CD14-positive monocyte (primary cell): ENCODE data around the gene RANBP17. TPM values are rescaled to one million over a fixed set of nuclear protein-coding genes. Genes with fewer than 3 reads are reported as not detected.

Experiments used
- DNase-seq, 3 donors: peaks; one replicate each; pipeline ENCODE4 v3.0.0-alpha.2; 2011 to 2022
- H2AFZ ChIP-seq: 2 replicates; pipeline ENCODE4 v1.6.0; 2012; ENCODE audit warnings: mild to moderate bottlenecking, low read depth, low read length, inconsistent platforms; ENCODE audit not compliant: insufficient read depth, poor library complexity, severe bottlenecking
- H3K27ac ChIP-seq, 2 donors: 1 replicate in 1 of 2; 2 replicates in 1 of 2; pipeline ENCODE4 v1.5.1; 2012 to 2013; ENCODE audit warnings: low read length in 2 of 2, control low read depth in 1 of 2, inconsistent platforms in 1 of 2, low read depth in 1 of 2, mild to moderate bottlenecking in 1 of 2
- H3K27me3 ChIP-seq, 2 donors: one replicate each; pipeline versions ENCODE4 v1.6.0 to v1.6.1; 2011 to 2013; ENCODE audit warnings: low read length in 2 of 2; ENCODE audit not compliant: control insufficient read depth in 2 of 2, insufficient read depth in 2 of 2
- H3K36me3 ChIP-seq, 2 donors: replicated peaks in 1 of 2; 1 replicate in 1 of 2; 2 replicates in 1 of 2; pipeline versions ENCODE4 v1.5.1 to v1.6.1; 2012 to 2013; ENCODE audit warnings: low read length in 2 of 2, control low read depth in 1 of 2, inconsistent platforms in 1 of 2, mild to moderate bottlenecking in 1 of 2; ENCODE audit not compliant: insufficient read depth in 2 of 2, control insufficient read depth in 1 of 2
- H3K4me1 ChIP-seq, 2 donors: 1 replicate in 1 of 2; 2 replicates in 1 of 2; pipeline versions ENCODE4 v1.5.1 to v1.6.1; 2012 to 2013; ENCODE audit warnings: low read length in 2 of 2, control low read depth in 1 of 2, inconsistent platforms in 1 of 2, mild to moderate bottlenecking in 1 of 2, moderate library complexity in 1 of 2; ENCODE audit not compliant: insufficient read depth in 2 of 2, control insufficient read depth in 1 of 2
- H3K4me2 ChIP-seq: replicated peaks from 2 replicates; pipeline ENCODE3; 2012; ENCODE audit warnings: low read length, moderate library complexity, mild to moderate bottlenecking; ENCODE audit not compliant: poor library complexity, severe bottlenecking; ENCODE audit errors: extremely low read depth
- H3K4me3 ChIP-seq, 3 experiments: fragments of 200-600 bp in 1 of 3; sonication (generic) in 1 of 3; replicated peaks in 1 of 3; 1 replicate in 2 of 3; 2 replicates in 1 of 3; pipeline ENCODE4 v1.5.1; 2011 to 2013; ENCODE audit warnings: low read length in 3 of 3, mild to moderate bottlenecking in 3 of 3, control low read depth in 2 of 3, low read depth in 2 of 3, inconsistent platforms in 1 of 3, moderate library complexity in 1 of 3
- H3K79me2 ChIP-seq: 2 replicates; pipeline ENCODE4 v1.6.0; 2012; ENCODE audit warnings: mild to moderate bottlenecking, control low read depth, inconsistent platforms, low read length, moderate library complexity; ENCODE audit not compliant: insufficient read depth
- H3K9ac ChIP-seq: 2 replicates; pipeline ENCODE4 v1.6.0; 2017; ENCODE audit warnings: low read length, mild to moderate bottlenecking; ENCODE audit not compliant: insufficient read depth, poor library complexity, severe bottlenecking
- H3K9me3 ChIP-seq, 2 donors: replicated peaks in 1 of 2; 1 replicate in 1 of 2; 2 replicates in 1 of 2; pipeline versions ENCODE4 v1.5.1 to v1.6.1; 2012 to 2013; ENCODE audit warnings: low read length in 2 of 2, control low read depth in 1 of 2; ENCODE audit not compliant: control insufficient read depth in 1 of 2, insufficient read depth in 1 of 2
- H4K20me1 ChIP-seq: 2 replicates; pipeline ENCODE4 v1.6.0; 2012; ENCODE audit warnings: mild to moderate bottlenecking, low read length, control low read depth, moderate library complexity; ENCODE audit not compliant: insufficient read depth
- H3K27ac Mint-ChIP-seq, 7 donors: one replicate each; pipeline ENCODE4 v1.8.0; 2020; ENCODE audit warnings: mild to moderate bottlenecking in 7 of 7, mixed read lengths in 7 of 7, moderate library complexity in 6 of 7, inconsistent platforms in 2 of 7
- H3K27me3 Mint-ChIP-seq, 3 donors: one replicate each; pipeline ENCODE4 v1.8.0; 2021 to 2022; ENCODE audit warnings: low read depth in 3 of 3, mild to moderate bottlenecking in 3 of 3, mixed read lengths in 3 of 3, moderate library complexity in 3 of 3, inconsistent platforms in 1 of 3
- H3K36me3 Mint-ChIP-seq, 2 donors: one replicate each; pipeline ENCODE4 v1.8.0; 2020; ENCODE audit warnings: mixed read lengths in 2 of 2, inconsistent platforms in 1 of 2, mild to moderate bottlenecking in 1 of 2
- H3K4me1 Mint-ChIP-seq: one replicate; pipeline ENCODE4 v1.8.0; 2020; ENCODE audit warnings: mild to moderate bottlenecking, mixed read lengths
- H3K4me3 Mint-ChIP-seq, 2 donors: one replicate each; pipeline ENCODE4 v1.8.0; 2020; ENCODE audit warnings: mild to moderate bottlenecking in 2 of 2, mixed read lengths in 2 of 2, moderate library complexity in 1 of 2
- H3K9me3 Mint-ChIP-seq, 7 donors: one replicate each; pipeline ENCODE4 v1.8.0; 2020 to 2022; ENCODE audit warnings: mixed read lengths in 7 of 7, mild to moderate bottlenecking in 6 of 7, moderate library complexity in 6 of 7, inconsistent platforms in 2 of 7
- CTCF ChIP-seq: fragments of 200-600 bp; IDR thresholded peaks from one replicate; pipeline ENCODE4 v1.8.0; 2022; ENCODE audit warnings: antibody characterized with exemption, mild to moderate bottlenecking
- WGBS: methylation state at CpG from one replicate; pipeline ENCODE4 v1.1.5; 2013; ENCODE audit warnings: missing lambda C conversion rate; ENCODE audit not compliant: insufficient coverage; 5-methylcytosine and 5-hydroxymethylcytosine counted together
- intact Hi-C, 2 donors: fragments of 100-400 bp; cut with micrococcal nuclease; formaldehyde crosslinking; loops; one replicate each; pipeline versions ENCODE4 v1.15.0 to v1.15.1; 2023
- polyA plus RNA-seq, 3 donors: library from polyadenylated mRNA; depleted of rRNA in 1 of 3; unstranded in 2 of 3; stranded (reverse) in 1 of 3; fragments of 300-500 nt in 2 of 3; fragments of >200 nt in 1 of 3; fragmentation: Illumina TruSeq in 2 of 3; gene quantifications; 1 replicate in 2 of 3; 2 replicates in 1 of 3; pipeline ENCODE4 v1.2.3, GENCODE V29; 2012 to 2021

Gene RANBP17
- polyA plus RNA-seq, 3 donors = 0.07 to 0.13 TPM; not detected in 1

GRCh38 chr5:171270136-171270535, 408.3 kb downstream of the RANBP17 start:
- Histone ChIP-seq H3K9ac (no peak overlapping the region), H3K27ac (no peak overlapping the region), H3K4me1 (no peaks in the 10 kb centered on the region), H3K9me3 (no peaks in the 10 kb centered on the region), H3K79me2 (no peaks in the 10 kb centered on the region), H2AFZ (no peak overlapping the region), H3K4me3 (no peak overlapping the region), H3K4me2 (no peak overlapping the region), H3K27me3 (no peaks in the 10 kb centered on the region), H4K20me1 (no peaks in the 10 kb centered on the region), H3K36me3 (no peaks in the 10 kb centered on the region)
- Mint-ChIP-seq H3K9me3 (peaks cover 0 to 2% (median 0%) of the 10 kb centered on the region in 7 donors), H3K4me3 (no peak overlapping the region), H3K4me1 (no peaks in the 10 kb centered on the region), H3K36me3 (no peaks in the 10 kb centered on the region), H3K27me3 (peaks cover 0 to 2% (median 0%) of the 10 kb centered on the region in 3 donors), H3K27ac (no peak overlapping the region)
- intact Hi-C loops = no loop called here
- TF ChIP-seq CTCF = no peak
- no CpG with 5 or more reads among the region's 3 CpGs for WGBS
- no peak for DNase-seq

- Mint-ChIP-seq H3K9me3 (peaks cover 0 to 2% (median 0%) of the 10 kb centered on the region in 7 donors), H3K27ac (peak overlapping the region in 1 of 7 donors; percentile 68), H3K36me3 (no peaks in the 10 kb centered on the region), H3K4me3 (no peak overlapping the region), H3K27me3 (peaks cover 0 to 2% (median 0%) of the 10 kb centered on the region in 3 donors), H3K4me1 (no peaks in the 10 kb centered on the region)
- no peak for TF ChIP-seq CTCF
- Histone ChIP-seq H3K4me1 (no peaks in the 10 kb centered on the region), H2AFZ (no peak overlapping the region), H3K79me2 (no peaks in the 10 kb centered on the region), H3K4me2 (no peak overlapping the region), H3K27me3 (no peaks in the 10 kb centered on the region), H3K36me3 (no peaks in the 10 kb centered on the region), H3K27ac (no peak overlapping the region), H3K4me3 (no peak overlapping the region), H4K20me1 (no peaks in the 10 kb centered on the region), H3K9ac (no peak overlapping the region), H3K9me3 (no peaks in the 10 kb centered on the region)
- no CpG with 5 or more reads among the region's 3 CpGs for WGBS
- intact Hi-C loops = no loop called here
- DNase-seq = no peak
These were observed 410.0 kb downstream of the RANBP17 start for GRCh38 chr5:171271798-171272197.
